Measurements from ENCODE around the gene KCNJ6. TPM values are rescaled to one million over a fixed set of nuclear protein-coding genes. Genes with fewer than 3 reads are reported as not detected.

The KCNJ6 gene
- total and polyA plus RNA-seq, 9 of the 15 experiments (the other 6 are each of a cell fraction or from before 2014, with no cell fraction given), result 0.06 to 0.21 (median 0.13) TPM; not detected in 1

DNA sequence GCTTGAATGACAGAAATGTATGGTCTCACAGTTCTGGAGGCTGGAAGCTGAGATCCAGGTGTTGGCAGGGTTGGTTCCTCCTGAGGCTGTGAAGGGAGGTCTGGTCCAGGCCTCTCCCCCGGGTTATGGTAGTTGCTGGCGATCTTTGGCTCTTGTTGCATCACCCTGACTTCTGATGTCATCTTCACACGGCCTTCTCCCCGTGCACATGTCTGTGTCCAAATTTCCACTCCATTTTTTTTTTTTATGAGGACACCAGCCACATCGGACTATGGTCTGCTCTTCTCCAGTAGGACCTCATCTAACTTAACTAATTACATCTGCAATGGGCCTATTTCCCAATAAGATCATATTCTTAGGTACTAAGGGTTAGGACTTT, 232.2 kb downstream of the KCNJ6 start (continued):
- TF ChIP-seq, protein P1, sequence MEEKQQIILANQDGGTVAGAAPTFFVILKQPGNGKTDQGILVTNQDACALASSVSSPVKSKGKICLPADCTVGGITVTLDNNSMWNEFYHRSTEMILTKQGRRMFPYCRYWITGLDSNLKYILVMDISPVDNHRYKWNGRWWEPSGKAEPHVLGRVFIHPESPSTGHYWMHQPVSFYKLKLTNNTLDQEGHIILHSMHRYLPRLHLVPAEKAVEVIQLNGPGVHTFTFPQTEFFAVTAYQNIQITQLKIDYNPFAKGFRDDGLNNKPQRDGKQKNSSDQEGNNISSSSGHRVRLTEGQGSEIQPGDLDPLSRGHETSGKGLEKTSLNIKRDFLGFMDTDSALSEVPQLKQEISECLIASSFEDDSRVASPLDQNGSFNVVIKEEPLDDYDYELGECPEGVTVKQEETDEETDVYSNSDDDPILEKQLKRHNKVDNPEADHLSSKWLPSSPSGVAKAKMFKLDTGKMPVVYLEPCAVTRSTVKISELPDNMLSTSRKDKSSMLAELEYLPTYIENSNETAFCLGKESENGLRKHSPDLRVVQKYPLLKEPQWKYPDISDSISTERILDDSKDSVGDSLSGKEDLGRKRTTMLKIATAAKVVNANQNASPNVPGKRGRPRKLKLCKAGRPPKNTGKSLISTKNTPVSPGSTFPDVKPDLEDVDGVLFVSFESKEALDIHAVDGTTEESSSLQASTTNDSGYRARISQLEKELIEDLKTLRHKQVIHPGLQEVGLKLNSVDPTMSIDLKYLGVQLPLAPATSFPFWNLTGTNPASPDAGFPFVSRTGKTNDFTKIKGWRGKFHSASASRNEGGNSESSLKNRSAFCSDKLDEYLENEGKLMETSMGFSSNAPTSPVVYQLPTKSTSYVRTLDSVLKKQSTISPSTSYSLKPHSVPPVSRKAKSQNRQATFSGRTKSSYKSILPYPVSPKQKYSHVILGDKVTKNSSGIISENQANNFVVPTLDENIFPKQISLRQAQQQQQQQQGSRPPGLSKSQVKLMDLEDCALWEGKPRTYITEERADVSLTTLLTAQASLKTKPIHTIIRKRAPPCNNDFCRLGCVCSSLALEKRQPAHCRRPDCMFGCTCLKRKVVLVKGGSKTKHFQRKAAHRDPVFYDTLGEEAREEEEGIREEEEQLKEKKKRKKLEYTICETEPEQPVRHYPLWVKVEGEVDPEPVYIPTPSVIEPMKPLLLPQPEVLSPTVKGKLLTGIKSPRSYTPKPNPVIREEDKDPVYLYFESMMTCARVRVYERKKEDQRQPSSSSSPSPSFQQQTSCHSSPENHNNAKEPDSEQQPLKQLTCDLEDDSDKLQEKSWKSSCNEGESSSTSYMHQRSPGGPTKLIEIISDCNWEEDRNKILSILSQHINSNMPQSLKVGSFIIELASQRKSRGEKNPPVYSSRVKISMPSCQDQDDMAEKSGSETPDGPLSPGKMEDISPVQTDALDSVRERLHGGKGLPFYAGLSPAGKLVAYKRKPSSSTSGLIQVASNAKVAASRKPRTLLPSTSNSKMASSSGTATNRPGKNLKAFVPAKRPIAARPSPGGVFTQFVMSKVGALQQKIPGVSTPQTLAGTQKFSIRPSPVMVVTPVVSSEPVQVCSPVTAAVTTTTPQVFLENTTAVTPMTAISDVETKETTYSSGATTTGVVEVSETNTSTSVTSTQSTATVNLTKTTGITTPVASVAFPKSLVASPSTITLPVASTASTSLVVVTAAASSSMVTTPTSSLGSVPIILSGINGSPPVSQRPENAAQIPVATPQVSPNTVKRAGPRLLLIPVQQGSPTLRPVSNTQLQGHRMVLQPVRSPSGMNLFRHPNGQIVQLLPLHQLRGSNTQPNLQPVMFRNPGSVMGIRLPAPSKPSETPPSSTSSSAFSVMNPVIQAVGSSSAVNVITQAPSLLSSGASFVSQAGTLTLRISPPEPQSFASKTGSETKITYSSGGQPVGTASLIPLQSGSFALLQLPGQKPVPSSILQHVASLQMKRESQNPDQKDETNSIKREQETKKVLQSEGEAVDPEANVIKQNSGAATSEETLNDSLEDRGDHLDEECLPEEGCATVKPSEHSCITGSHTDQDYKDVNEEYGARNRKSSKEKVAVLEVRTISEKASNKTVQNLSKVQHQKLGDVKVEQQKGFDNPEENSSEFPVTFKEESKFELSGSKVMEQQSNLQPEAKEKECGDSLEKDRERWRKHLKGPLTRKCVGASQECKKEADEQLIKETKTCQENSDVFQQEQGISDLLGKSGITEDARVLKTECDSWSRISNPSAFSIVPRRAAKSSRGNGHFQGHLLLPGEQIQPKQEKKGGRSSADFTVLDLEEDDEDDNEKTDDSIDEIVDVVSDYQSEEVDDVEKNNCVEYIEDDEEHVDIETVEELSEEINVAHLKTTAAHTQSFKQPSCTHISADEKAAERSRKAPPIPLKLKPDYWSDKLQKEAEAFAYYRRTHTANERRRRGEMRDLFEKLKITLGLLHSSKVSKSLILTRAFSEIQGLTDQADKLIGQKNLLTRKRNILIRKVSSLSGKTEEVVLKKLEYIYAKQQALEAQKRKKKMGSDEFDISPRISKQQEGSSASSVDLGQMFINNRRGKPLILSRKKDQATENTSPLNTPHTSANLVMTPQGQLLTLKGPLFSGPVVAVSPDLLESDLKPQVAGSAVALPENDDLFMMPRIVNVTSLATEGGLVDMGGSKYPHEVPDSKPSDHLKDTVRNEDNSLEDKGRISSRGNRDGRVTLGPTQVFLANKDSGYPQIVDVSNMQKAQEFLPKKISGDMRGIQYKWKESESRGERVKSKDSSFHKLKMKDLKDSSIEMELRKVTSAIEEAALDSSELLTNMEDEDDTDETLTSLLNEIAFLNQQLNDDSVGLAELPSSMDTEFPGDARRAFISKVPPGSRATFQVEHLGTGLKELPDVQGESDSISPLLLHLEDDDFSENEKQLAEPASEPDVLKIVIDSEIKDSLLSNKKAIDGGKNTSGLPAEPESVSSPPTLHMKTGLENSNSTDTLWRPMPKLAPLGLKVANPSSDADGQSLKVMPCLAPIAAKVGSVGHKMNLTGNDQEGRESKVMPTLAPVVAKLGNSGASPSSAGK (IDR thresholded peaks at IDR 0.05), result peak; percentile 79
- TF ChIP-seq BCOR (IDR thresholded peaks at IDR 0.05) (no peak), TRIM28 (IDR thresholded peaks at IDR 0.05) (no peak), FOXJ2 (tag; IDR thresholded peaks at IDR 0.05) (no peak), ATF7 (IDR thresholded peaks at IDR 0.05) (peak; percentile 57; the same call in 1 of the 2 replicates)
- TF ChIP-seq, protein P2, sequence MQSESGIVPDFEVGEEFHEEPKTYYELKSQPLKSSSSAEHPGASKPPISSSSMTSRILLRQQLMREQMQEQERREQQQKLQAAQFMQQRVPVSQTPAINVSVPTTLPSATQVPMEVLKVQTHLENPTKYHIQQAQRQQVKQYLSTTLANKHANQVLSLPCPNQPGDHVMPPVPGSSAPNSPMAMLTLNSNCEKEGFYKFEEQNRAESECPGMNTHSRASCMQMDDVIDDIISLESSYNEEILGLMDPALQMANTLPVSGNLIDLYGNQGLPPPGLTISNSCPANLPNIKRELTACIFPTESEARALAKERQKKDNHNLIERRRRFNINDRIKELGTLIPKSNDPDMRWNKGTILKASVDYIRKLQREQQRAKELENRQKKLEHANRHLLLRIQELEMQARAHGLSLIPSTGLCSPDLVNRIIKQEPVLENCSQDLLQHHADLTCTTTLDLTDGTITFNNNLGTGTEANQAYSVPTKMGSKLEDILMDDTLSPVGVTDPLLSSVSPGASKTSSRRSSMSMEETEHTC (IDR thresholded peaks at IDR 0.05), result no peak
- TF ChIP-seq, protein P3, sequence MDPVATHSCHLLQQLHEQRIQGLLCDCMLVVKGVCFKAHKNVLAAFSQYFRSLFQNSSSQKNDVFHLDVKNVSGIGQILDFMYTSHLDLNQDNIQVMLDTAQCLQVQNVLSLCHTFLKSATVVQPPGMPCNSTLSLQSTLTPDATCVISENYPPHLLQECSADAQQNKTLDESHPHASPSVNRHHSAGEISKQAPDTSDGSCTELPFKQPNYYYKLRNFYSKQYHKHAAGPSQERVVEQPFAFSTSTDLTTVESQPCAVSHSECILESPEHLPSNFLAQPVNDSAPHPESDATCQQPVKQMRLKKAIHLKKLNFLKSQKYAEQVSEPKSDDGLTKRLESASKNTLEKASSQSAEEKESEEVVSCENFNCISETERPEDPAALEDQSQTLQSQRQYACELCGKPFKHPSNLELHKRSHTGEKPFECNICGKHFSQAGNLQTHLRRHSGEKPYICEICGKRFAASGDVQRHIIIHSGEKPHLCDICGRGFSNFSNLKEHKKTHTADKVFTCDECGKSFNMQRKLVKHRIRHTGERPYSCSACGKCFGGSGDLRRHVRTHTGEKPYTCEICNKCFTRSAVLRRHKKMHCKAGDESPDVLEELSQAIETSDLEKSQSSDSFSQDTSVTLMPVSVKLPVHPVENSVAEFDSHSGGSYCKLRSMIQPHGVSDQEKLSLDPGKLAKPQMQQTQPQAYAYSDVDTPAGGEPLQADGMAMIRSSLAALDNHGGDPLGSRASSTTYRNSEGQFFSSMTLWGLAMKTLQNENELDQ (CRISPR knock-in tag; IDR thresholded peaks at IDR 0.05; ENCODE audit: borderline replicate concordance), result no peak
- TF ChIP-seq, protein P4, sequence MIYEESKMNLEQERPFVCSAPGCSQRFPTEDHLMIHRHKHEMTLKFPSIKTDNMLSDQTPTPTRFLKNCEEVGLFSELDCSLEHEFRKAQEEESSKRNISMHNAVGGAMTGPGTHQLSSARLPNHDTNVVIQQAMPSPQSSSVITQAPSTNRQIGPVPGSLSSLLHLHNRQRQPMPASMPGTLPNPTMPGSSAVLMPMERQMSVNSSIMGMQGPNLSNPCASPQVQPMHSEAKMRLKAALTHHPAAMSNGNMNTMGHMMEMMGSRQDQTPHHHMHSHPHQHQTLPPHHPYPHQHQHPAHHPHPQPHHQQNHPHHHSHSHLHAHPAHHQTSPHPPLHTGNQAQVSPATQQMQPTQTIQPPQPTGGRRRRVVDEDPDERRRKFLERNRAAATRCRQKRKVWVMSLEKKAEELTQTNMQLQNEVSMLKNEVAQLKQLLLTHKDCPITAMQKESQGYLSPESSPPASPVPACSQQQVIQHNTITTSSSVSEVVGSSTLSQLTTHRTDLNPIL (CRISPR knock-in tag; IDR thresholded peaks at IDR 0.05), result no peak

All from K562 (cell line).